HCT116 (cell line): Measurements from ENCODE around the gene LRRC56. TPM values are rescaled to one million over a fixed set of nuclear protein-coding genes. Genes with fewer than 3 reads are reported as not detected.

Source experiments
- ATAC-seq: fragments of 200-7000 bp; cut with Tn5 transposase; 2 replicates; pipeline ENCODE4 v1.9.1; 2020; ENCODE audit warnings: mild to moderate bottlenecking, moderate library complexity
- BruUV-seq: library from RNA; stranded (reverse); fragments of 400-500 nt; replicated peaks from 2 replicates; lab custom pipeline; 2021; lab: Mats Ljungman, UMichigan
- CTCF ChIA-PET: fragments of 300-600 bp; sonication (Branson Sonifier 250); formaldehyde crosslinking; loops from one replicate; lab custom pipeline; 2021; ENCODE audit warnings: antibody characterized with exemption; lab: Charles Lee
- POLR2A ChIA-PET: fragments of 300-600, 350-600 bp; sonication (Branson Sonifier 250); formaldehyde crosslinking; loops from one replicate; lab custom pipeline; 2021; ENCODE audit warnings: antibody characterized with exemption; lab: Charles Lee
- RAD21 ChIA-PET, 2 experiments: fragments of 300-600 bp; sonication (Branson Sonifier 250); formaldehyde crosslinking; loops; one replicate each; lab custom pipeline; 2023; ENCODE audit warnings: low total read pairs in 2 of 2; ENCODE audit not compliant: uncharacterized antibody in 2 of 2, unreplicated experiment in 2 of 2, low non-redundant PET in 1 of 2; lab: Charles Lee
- DNase-seq: peaks from one replicate; pipeline ENCODE4 v3.0.0-alpha.2; 2010; ENCODE audit warnings: low read depth, low spot score
- H2AFZ ChIP-seq: fragments of 200-600 bp; shearing (Covaris generic), sonication (generic); 2 replicates; pipeline ENCODE4 v1.6.1; 2017; ENCODE audit warnings: low read depth, mixed run types, mixed read lengths, antibody characterized with exemption, low read length; ENCODE audit not compliant: poor library complexity, severe bottlenecking
- H3K27ac ChIP-seq: 2 replicates; pipeline ENCODE4 v1.5.1; 2012; ENCODE audit warnings: low read depth, low read length
- H3K27me3 ChIP-seq: fragments of 200-600 bp; sonication (generic); 2 replicates; pipeline ENCODE4 v1.6.1; 2016; ENCODE audit warnings: mixed run types, low read length, mixed read lengths; ENCODE audit not compliant: insufficient read depth
- H3K36me3 ChIP-seq, 2 experiments: fragments of 200-500 bp in 1 of 2; fragments of 200-600 bp in 1 of 2; sonication (Bioruptor generic) in 1 of 2; sonication (generic) in 1 of 2; 2 replicates each; pipeline versions ENCODE4 v1.5.1 to v1.6.1; 2014 to 2016; ENCODE audit warnings: low read length in 2 of 2, inconsistent platforms in 1 of 2, mixed read lengths in 1 of 2, mixed run types in 1 of 2; ENCODE audit not compliant: insufficient read depth in 2 of 2, control insufficient read depth in 1 of 2
- H3K4me1 ChIP-seq, 2 experiments: fragments of 200-600 bp in 1 of 2; sonication (generic) in 1 of 2; 2 replicates each; pipeline versions ENCODE4 v1.5.1 to v1.6.1; 2012 to 2017; ENCODE audit warnings: low read length in 2 of 2, inconsistent platforms in 1 of 2, mild to moderate bottlenecking in 1 of 2, mixed read lengths in 1 of 2, mixed run types in 1 of 2, moderate library complexity in 1 of 2; ENCODE audit not compliant: insufficient read depth in 2 of 2, control insufficient read depth in 1 of 2
- H3K4me2 ChIP-seq: fragments of 200-600 bp; sonication (generic); 2 replicates; pipeline ENCODE4 v1.6.1; 2017; ENCODE audit warnings: mixed run types, low read length, mixed read lengths
- H3K4me3 ChIP-seq, 2 experiments: fragments of 200-600 bp in 1 of 2; sonication (generic) in 1 of 2; replicated peaks in 1 of 2; 2 replicates each; pipeline ENCODE4 v1.5.1; 2011 to 2016; ENCODE audit warnings: low read length in 2 of 2, control low read depth in 1 of 2, low read depth in 1 of 2, mild to moderate bottlenecking in 1 of 2, mixed read lengths in 1 of 2, mixed run types in 1 of 2
- H3K79me2 ChIP-seq: fragments of 200-600 bp; sonication (generic); 2 replicates; pipeline ENCODE4 v1.6.1; 2017; ENCODE audit warnings: mild to moderate bottlenecking, mixed run types, low read length, moderate library complexity, mixed read lengths; ENCODE audit not compliant: insufficient read depth
- H3K9ac ChIP-seq: fragments of 200-600 bp; sonication (generic); 2 replicates; pipeline ENCODE4 v1.6.1; 2016; ENCODE audit warnings: low read length, mixed read lengths
- H3K9me2 ChIP-seq: fragments of 200-600 bp; sonication (generic), shearing (Covaris generic); 2 replicates; pipeline ENCODE4 v1.6.1; 2017; ENCODE audit warnings: mixed run types, mild to moderate bottlenecking, moderate library complexity; ENCODE audit not compliant: insufficient read depth
- H3K9me3 ChIP-seq, 2 experiments: fragments of 200-500 bp in 1 of 2; fragments of 200-600 bp in 1 of 2; sonication (Bioruptor generic) in 1 of 2; sonication (generic) in 1 of 2; 2 replicates each; pipeline ENCODE4 v1.6.1; 2014 to 2017; ENCODE audit warnings: low read length in 2 of 2, mixed read lengths in 2 of 2, inconsistent platforms in 1 of 2, low read depth in 1 of 2, mild to moderate bottlenecking in 1 of 2, mixed run types in 1 of 2, moderate library complexity in 1 of 2; ENCODE audit not compliant: control insufficient read depth in 1 of 2, insufficient read depth in 1 of 2
- H4K20me1 ChIP-seq: fragments of 200-600 bp; sonication (generic), shearing (Covaris generic); 2 replicates; pipeline ENCODE4 v1.6.1; 2017; ENCODE audit warnings: mixed run types, mild to moderate bottlenecking, moderate library complexity; ENCODE audit not compliant: insufficient read depth
- CEBPB ChIP-seq: IDR thresholded peaks from 2 replicates; pipeline ENCODE4 v1.6.1; 2012; ENCODE audit warnings: low read depth
- CTCF ChIP-seq, 3 experiments: fragments of 200-600 bp in 1 of 3; sonication (generic) in 1 of 3; IDR thresholded peaks in 2 of 3; conservative IDR thresholded peaks in 1 of 3; 2 replicates each; pipeline ENCODE4 v1.5.1; 2012 to 2017; ENCODE audit warnings: low read depth in 2 of 3, low read length in 2 of 3, antibody characterized with exemption in 1 of 3, borderline replicate concordance in 1 of 3, control low read depth in 1 of 3, mild to moderate bottlenecking in 1 of 3, mixed read lengths in 1 of 3, mixed run types in 1 of 3, moderate library complexity in 1 of 3; ENCODE audit not compliant: insufficient read depth in 1 of 3
- EGR1 ChIP-seq: IDR thresholded peaks from 2 replicates; pipeline ENCODE4 v1.6.1; 2012; ENCODE audit warnings: low read depth
- EZH2 ChIP-seq: fragments of 200-600 bp; sonication (generic); IDR thresholded peaks from 2 replicates; pipeline ENCODE4 v1.6.1; 2017; ENCODE audit warnings: antibody characterized with exemption, mixed run types
- FOSL1 ChIP-seq: IDR thresholded peaks from 2 replicates; pipeline ENCODE4 v1.6.1; 2012; ENCODE audit warnings: low read depth
- MAX ChIP-seq: IDR thresholded peaks from 2 replicates; pipeline ENCODE4 v1.6.1; 2012
- POLR2A ChIP-seq: IDR thresholded peaks from 2 replicates; pipeline ENCODE4 v1.7.0; 2011; ENCODE audit warnings: borderline replicate concordance; ENCODE audit not compliant: insufficient read depth, insufficient read length; ENCODE audit errors: extremely low read depth
- POLR2AphosphoS5 ChIP-seq: IDR thresholded peaks from 2 replicates; pipeline ENCODE4 v1.6.1; 2011; ENCODE audit warnings: mild to moderate bottlenecking, low read depth, low read length, moderate library complexity
- RAD21 ChIP-seq: IDR thresholded peaks from 2 replicates; pipeline ENCODE4 v1.6.1; 2012; ENCODE audit warnings: low read depth, mild to moderate bottlenecking
- SIN3A ChIP-seq: IDR thresholded peaks from 2 replicates; pipeline ENCODE4 v1.6.1; 2012; ENCODE audit warnings: low read depth
- SP1 ChIP-seq: IDR thresholded peaks from 2 replicates; pipeline ENCODE4 v1.6.1; 2012; ENCODE audit warnings: low read depth
- SRF ChIP-seq: IDR thresholded peaks from 2 replicates; pipeline ENCODE4 v1.6.1; 2012; ENCODE audit warnings: low read depth
- TCF7L2 ChIP-seq: IDR thresholded peaks from 2 replicates; pipeline ENCODE4 v1.7.0; 2011; ENCODE audit warnings: borderline replicate concordance, inconsistent platforms; ENCODE audit not compliant: insufficient read depth, insufficient read length; ENCODE audit errors: extremely low read depth
- YY1 ChIP-seq: IDR thresholded peaks from 2 replicates; pipeline ENCODE4 v1.6.1; 2011; ENCODE audit warnings: low read length, low read depth, moderate library complexity, mild to moderate bottlenecking; ENCODE audit not compliant: insufficient replicate concordance; ENCODE audit errors: extremely low read depth
- ZFX ChIP-seq: fragments of 450-650 bp; IDR thresholded peaks from 2 replicates; pipeline ENCODE4 v1.6.1; 2017
- intact Hi-C: fragments of 100-400 bp; cut with micrococcal nuclease; formaldehyde crosslinking; loops from 2 replicates; pipeline ENCODE4 v1.10.0; 2022
- total RNA-seq: library from RNA; stranded (reverse); gene quantifications from one replicate; pipeline ENCODE4 v1.2.1, GENCODE V29; 2021; ENCODE audit not compliant: unreplicated experiment

LRRC56 gene
- total RNA-seq, 1 experiment from 2014 or later: 9.1 TPM

- Histone ChIP-seq H3K27me3 (no peaks in the 10 kb centered on the region), H3K27ac (no peak overlapping the region), H3K9me2 (no peaks in the 10 kb centered on the region)
- TF ChIP-seq MAX: no peak
- 0 out of 2 replicates have a peak, but pooled peaks have one; percentile 7 for TF ChIP-seq ZFX
- TF ChIP-seq, all 23 proteins: peak for 1
- Histone ChIP-seq H3K79me2 (peaks cover 59% of the 10 kb centered on the region), H3K4me1 (no peaks in the 10 kb centered on the region), H2AFZ (no peak overlapping the region), H3K36me3 (peaks cover 52 to 63% of the 10 kb centered on the region in 2 experiments; a peak in 3 of 4 replicates), H4K20me1 (no peaks in the 10 kb centered on the region), H3K9ac (no peak overlapping the region), H3K9me3 (no peaks in the 10 kb centered on the region), H3K4me3 (no peak overlapping the region), H3K4me2 (no peak overlapping the region)
- DNase-seq: no peak
- ATAC-seq: no peak
- ChIA-PET RAD21 (no interaction called here), POLR2A (no interaction called here), CTCF (no interaction called here)
- no TSS peak for BruUV-seq
- intact Hi-C loops: no loop called here
These were observed 64.4 kb downstream of the LRRC56 start for GRCh38 chr11:601573-602245.

GRCh38 chr11:603154-603553 is 65.8 kb downstream of the LRRC56 start:
- H2AFZ ChIP-seq: no peak overlapping the region
- H3K9me2 ChIP-seq: no peaks in the 10 kb centered on the region
- no peak for ATAC-seq
- ChIA-PET CTCF (no interaction called here), POLR2A (interaction anchor here (1.0 kb wide), 1 partner anchor 27 kb away, joined by 3 read pairs; the partner anchor contains the start of gene PHRF1), RAD21 (no interaction called here)
- H3K4me3 ChIP-seq: no peak overlapping the region
- H3K9ac ChIP-seq: no peak overlapping the region
- no peaks in the 10 kb centered on the region for H3K27me3 ChIP-seq
- no peak overlapping the region for H3K27ac ChIP-seq
- no peaks in the 10 kb centered on the region for H3K4me1 ChIP-seq
- H3K9me3 ChIP-seq: no peaks in the 10 kb centered on the region
- H3K36me3 ChIP-seq: peaks cover 49 to 59% of the 10 kb centered on the region in 2 experiments; a peak in 3 of 4 replicates
- BruUV-seq: no TSS peak
- no peak overlapping the region for H3K4me2 ChIP-seq
- intact Hi-C loops: no loop called here
- no peaks in the 10 kb centered on the region for H4K20me1 ChIP-seq
- peaks cover 48% of the 10 kb centered on the region; the same call in 1 of the 2 replicates for H3K79me2 ChIP-seq
- no peak for DNase-seq
- TF ChIP-seq SRF: no peak
- no peak for TF ChIP-seq RAD21
- no peak for TF ChIP-seq EZH2
- no peak for TF ChIP-seq EGR1
- no peak for TF ChIP-seq POLR2AphosphoS5
- TF ChIP-seq FOSL1: no peak
- no peak for TF ChIP-seq TCF7L2
- no peak for TF ChIP-seq CEBPB
- no peak for TF ChIP-seq POLR2A
- no peak for TF ChIP-seq CTCF (IDR thresholded peaks at IDR 0.05 in 2 of 3, conservative IDR thresholded peaks at IDR 0.05 in 1 of 3; ENCODE audit: borderline replicate concordance in 1 of 3, insufficient read depth in 1 of 3, low read depth in 2 of 3, low read length in 2 of 3)
- TF ChIP-seq SP1: no peak
- TF ChIP-seq MAX: no peak
- TF ChIP-seq SIN3A: no peak
- TF ChIP-seq YY1: no peak
